T follicular helper cell (primary cell): ENCODE data around the gene EXOC6.
"Not testable (repeated sequence)": the region's sequence is repeated elsewhere in the genome, so short reads cannot be mapped to it uniquely, and the experiment has no call there.

Experiments used
- DNase-seq: peaks from one replicate; pipeline ENCODE4 v3.0.0-alpha.2; 2020; ENCODE audit warnings: low read depth

The EXOC6 gene

DNA sequence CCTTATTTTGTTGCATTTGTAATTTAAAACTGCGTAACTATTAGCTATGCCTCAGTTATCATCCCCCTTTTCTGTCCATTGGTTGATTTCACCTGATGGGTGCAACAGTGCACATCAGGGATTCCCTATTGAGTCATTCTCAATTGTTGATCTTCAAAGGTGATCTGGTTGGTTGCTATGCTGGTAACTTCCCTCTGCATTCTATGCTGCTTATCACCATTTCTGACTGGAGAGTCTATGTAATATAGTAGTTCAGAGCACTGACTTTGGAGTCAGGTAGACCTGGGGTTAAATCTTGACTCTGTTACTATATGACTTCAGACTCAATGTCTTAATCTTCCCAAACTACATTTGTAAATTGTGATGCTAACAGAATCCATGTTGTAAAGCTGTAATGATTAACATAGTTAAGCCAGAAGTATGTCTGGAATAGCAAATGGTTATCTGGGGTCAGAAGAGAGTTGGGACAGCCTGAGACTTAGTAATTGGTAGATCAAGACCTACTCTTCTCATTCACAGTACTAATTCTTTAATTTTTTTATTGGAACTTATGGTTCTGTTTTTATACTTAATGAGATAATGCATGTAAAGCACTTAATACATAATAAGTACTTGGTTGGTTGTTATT is 38.1 kb downstream of the EXOC6 start:
- DNase-seq: no peak

DNA sequence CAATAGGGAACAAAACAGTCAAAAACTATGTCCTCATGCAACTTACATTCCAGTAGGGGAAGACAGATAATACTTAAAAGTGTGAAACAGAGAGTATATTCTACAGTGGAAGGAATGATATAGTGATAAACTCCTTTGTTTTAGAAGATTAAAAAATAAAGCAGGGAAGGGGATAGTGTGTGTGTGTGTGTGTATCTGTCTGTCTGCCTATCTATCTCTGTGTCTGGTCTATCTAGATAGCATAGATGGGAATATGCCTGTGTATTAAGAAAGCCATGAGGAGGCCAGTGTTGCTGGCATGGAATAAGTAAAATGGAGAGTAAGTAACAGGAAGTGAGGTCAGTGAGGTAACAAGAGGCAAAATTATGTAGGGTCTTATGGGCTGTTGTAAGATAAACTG is 42.2 kb downstream of the EXOC6 start:
- no peak for DNase-seq

DNA sequence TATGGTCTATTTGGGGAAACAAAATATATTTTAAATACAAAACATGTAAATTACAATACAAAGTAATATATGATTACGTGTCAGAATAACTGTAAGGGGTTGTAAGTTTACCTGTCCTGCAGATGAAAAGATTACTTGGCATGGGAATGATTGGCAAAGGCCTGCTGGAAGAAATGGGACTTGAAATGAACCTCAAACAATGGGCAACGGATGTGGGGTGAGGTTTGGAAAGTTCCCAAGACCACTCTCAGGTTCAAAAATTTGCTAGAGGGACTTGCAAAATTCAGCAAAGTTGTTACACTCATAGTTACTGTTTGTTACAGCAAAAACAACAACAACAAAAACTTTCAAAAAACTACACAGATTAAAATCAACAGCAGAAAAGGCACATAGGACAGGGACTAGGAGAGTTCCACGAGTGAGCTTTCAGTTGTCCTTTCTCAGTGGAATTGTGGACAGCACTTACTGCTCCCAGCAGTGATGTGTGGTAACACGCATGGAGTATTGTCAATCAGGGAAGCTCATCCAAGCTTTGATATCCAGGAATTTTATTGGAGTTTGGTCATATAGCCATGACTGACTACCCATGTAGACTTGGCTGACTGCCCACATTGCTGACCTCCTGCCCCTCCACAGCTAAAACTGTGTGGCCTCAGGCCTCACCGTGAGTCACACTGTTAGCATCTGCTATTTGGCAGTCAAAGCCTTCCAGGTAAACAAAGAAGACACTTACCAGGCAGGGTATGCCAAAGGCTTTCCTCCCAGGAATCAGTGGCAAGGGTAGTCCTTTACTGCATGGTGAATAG is 43.8 kb downstream of the EXOC6 start:
- DNase-seq: no peak

DNA sequence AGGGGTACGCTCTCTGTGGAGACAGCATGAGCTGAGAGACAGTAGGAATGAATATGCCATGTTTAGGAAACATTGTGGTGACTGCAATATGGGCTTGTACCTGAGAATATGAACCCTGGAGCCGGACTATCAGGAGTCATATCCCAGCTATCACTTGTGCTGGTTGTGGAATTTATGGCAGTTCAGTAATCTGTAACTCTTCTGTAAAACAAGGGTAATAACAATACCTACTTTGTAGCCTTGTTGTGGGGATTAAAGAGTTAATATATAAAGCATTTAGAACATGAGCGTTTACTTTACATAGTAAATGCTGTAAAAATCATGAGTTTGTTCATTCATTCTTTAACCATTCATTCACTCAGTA is 44.4 kb downstream of the EXOC6 start:
- DNase-seq: no peak

DNA sequence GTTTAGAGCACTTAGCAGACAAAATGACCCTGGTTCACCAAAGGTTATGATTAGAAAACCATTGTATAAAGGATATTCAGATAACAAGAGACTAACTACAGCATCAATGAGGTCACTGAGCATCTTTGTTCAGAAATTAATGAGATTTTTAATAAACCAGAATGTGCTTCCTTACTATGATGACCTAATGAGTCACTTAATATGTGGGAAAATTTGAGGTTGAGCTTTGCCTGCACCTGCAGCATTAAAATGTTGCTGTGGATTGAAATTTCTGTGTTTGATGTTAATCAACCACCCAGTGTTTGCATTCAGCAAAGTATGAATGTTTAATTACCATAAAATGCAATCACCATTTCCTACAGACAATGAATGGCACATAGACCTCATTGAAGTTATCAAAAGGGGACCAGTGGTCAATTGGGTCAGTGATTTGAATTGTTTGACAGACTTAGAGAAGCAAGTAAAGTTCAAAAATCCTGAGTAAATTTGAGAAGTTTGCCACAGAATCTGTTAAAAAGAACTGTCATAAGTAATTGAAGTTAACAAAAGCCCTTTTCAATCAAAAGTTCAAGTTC is 45.8 kb downstream of the EXOC6 start:
- no peak for DNase-seq

DNA sequence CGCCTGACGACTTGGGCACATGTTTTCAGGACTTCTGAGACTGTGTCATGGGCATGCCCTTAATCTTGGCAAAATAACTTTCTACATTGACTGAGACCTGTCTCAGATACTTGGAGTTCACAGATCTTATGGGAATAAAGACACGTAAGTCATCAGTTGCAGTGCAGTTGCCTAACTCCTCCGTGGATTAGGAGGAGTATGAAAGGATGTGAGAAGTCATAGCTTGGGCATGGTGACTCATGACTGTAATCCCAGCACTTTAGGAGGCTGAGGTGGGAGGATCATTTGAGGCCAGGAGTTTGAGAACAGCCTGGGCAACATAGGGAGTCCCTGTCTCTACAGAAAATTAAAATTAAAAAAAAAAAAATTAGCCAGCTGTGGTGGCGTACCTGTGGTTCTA is 49.6 kb downstream of the EXOC6 start:
- no peak for DNase-seq

DNA sequence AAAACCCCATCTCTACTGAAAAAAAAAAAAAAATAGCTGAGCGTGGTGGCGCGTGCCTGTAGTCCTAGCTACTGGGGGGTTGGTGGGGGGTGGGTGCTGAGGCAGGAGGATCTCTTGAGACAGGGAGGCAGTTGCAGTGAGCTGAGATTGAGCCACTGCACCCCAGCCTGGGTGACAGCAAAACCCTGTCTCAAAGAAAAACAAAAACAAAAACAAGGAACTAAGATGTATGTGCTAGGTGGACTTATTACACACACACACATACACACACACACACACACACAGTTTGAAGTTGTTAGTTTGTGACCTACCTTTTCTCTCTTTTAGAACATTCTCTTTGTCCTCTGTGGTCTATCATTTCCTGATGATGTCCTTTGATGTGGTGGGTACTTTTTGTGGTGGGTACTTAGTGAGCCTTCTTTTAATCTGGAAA is 53.5 kb downstream of the EXOC6 start:
- peak; percentile 11 for DNase-seq

DNA sequence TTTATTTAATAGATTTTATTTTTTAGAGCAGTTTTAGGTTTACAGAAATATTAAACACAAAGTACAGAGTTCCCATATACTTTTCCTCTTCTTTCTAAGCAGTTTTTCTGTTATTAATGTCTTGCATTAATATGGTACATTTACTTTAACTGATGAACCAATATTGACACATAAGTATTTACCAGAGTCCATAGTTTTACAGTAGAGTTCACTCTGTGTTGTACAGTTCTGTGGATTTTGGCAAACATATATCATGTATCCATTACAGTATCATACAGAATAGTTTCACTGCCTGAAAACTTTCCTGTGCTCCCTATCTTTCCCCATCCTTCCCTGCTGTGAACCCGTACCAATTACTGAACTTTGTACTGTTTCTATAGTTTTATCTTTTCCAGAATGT is 55.3 kb downstream of the EXOC6 start:
- DNase-seq: no peak

DNA sequence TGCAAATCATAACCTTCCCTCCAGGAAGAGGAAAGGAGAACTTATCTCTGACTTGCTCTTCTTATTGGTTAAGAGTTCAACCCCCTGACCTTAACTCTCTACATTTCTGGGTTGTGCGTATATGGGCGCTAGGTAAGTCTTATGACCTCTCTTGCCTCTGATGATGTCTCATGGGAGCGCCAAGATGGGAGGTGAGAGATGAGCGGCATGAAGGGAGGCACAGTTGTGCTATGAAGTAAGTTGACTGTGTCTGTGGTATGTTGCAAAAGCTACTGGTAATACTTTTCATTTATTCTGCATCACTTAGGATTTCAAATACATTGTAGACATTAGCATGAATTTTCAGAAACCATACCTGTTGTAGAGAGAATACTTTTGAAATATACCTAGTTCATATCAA is 59.0 kb downstream of the EXOC6 start:
- DNase-seq: no peak

DNA sequence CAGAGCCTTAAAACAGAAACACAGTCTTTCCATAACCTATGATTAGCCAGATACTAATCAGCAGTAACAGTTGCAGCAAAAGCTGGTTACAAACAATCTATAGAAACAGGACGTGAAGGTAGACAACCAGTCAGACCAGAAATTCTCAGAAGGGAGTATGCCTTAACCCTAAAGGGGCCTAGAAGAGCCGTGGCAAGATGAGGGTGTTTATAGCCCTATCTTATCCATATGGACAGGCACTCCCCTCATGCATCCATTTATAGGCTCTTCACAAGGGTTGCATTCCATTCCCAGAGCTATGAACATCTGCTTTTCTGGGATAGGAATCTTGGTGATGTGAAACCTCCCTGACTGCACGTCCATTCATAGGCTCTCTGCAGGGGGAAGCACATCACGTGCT is 64.3 kb downstream of the EXOC6 start:
- not testable (repeated sequence) for DNase-seq

DNA sequence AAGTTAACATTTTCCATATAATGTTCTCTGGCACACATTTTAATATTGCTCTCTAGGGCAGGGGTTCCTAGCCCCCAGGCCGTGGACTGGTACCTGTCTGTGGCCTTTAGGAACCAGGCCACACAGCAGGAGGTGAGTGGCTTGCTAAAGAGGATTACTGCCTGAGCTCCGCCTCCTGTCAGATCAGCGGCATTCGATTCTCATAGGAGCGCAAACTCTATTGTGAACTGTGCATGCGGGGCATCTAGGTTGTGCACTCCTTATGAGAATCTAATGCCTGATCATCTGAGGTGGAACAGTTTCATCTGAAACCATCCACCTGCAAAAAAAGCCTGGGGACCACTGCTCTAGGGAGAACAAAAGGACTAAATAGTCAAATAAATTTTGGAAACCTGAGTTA is 65.7 kb downstream of the EXOC6 start:
- DNase-seq: no peak

DNA sequence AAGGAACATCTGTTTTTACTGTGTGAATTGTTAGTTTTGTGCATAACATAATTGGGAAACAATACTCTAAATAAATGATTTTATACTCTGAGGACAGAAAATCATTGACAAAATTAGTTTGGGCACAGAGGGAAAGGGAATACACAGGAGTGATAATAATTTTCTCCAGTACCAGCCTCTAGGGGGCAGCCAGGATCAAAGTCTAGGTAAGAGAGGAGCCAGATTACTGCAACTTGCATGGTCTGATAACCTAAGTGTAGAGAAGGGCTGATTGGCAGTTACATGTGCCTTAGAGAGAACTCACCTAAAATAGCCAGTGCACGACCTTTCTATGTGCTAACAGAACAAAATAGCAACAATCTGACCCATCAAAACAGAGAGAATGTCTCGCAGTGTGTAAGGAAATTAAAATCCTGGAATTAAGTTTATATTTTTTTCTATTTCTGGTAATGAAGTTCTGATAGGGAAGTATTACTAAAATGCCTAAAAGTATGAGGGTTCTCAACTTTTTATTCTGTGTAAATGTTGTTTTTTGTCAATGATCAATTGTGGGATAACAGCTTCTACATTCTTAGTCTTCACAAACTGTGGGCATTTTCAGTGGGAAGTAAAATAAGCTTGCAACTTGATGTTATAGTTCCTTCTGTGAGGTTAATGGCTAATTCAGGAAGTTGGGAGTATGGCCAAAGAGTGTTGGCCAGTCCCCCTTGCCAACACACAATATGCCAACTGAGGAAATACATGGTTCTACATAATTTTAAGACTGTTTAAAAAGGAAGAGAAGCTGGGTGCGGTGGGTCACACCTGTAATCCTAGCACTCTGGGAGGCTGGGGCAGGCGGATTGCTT is 66.4 kb downstream of the EXOC6 start:
- peak; percentile 12 for DNase-seq

DNA sequence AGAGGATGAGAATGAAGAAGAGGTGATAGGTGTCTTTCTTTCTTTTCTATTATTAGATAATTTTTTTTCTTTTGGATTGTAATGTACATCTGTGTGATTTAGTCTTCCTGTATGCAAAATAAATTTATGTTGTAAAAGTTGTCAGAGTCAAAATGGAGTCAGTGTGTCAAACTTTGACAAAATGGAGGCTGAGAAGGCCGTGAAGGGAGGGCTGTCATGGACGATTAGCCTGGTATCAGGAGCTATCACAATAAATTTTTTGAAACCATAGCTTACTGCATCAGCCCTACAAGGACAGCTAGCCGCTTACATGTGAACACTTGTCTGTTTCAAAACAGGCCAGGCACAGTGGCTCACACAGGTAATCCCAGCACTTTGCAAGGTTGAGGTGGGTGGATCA is 67.6 kb downstream of the EXOC6 start:
- DNase-seq: no peak

DNA sequence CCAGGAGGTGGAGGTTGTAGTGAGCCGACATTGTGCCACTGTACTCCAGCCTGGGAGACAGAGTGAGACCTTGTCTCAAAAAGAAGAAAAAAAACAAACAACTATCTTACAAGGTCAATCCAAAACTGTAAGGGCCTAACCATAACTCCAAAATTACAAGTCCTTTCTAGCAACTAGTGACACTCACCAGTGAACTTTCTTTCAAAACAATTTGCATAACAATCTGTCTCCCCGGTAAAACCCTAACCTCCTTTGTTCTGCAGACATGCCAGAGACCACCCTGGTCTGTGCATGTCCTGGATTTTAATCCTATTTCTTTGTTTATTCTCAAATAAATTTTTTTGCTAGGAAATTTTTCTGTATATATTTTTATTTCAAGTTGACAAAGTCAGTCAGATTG is 68.1 kb downstream of the EXOC6 start:
- no peak for DNase-seq

DNA sequence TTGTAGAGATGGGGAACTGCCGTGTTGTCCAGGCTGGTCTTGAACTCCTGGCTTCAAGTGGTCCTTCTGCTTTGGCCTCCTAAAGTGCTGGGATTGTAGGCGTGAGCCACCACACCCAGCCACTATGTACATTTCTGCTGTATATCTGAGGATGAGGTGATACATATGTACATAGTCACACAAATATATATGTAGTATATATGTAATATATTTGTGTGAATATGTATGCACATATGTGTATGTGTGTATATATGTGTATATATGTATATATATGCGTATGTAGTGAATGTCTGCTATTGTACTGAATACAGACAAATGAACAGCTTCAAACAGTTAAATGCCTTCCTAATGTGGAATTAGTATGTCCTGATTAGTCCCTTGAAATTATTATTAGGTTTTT is 70.3 kb downstream of the EXOC6 start:
- no peak for DNase-seq

DNA sequence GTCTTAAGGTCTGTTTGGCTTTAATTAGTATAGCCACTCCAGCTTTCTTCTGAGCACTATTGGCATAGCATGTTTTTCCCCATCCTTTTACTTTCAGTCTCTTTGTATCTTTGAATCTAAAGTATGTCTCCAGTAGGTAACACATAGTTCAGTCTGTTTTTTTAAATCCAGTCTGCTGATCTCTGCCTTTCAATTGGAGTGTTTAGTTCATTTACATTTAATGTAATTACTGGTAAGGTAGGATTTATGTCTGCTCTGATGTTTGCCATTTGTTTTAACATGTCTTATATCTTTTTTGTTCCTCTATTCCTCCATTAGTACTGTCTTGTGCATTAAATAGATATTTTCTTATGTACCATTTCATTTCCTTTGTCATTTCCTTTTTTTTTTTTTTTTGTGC is 72.5 kb downstream of the EXOC6 start:
- DNase-seq: no peak

DNA sequence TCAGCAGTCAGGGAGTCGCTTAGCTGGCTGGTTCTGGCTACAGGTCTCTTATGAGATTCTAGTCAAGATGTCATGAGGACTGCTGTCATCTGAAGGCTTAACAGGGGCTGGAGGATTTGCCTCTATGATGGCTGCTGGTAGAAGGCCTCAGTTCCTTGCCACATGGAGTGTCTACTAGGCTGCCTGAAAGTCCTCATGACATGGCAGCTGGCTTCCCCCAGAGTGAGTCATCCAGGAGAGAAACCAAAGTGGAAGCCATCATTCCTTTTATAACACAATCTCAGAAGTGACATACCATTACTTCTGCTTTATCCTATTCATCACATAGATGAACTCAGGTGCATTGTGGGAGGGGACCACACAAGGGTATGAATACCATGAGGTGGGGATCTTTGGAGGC is 75.1 kb downstream of the EXOC6 start:
- DNase-seq: no peak

DNA sequence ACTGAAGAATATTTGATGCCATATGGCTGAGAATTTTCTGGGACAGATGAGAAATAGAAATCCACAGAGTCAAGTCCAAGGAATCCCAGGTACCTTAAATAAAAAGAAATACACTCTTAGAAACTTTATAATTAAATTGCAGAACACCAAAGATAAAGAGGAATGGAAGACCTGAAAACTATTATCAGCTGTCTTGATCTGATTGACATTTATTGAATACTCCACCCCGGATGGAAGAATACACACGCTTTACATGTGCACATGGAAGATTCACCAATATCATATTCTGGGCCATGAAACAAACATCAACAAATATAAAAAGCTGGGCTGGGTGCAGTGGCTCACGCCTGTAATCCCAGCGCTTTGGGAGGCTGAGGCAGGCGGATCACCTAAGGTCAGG is 81.6 kb downstream of the EXOC6 start:
- no peak for DNase-seq

DNA sequence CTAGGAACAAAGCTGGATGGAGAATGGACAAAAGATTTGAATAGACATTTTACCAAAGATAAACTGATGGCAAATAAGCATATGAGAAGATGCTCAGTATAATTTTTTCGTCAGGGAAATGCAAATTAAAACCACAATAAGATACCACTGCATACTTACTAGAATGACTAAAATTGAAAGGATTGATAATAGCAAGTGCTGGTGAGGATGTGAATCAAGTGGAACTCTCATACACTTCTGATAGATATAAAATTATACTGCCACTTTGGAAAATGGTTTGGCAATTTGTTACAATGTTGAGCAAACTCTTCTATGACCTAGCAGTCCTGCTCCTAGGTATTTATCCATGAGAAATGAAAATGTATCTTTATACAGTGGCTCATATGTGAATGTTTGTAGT is 83.3 kb downstream of the EXOC6 start:
- no peak for DNase-seq

DNA sequence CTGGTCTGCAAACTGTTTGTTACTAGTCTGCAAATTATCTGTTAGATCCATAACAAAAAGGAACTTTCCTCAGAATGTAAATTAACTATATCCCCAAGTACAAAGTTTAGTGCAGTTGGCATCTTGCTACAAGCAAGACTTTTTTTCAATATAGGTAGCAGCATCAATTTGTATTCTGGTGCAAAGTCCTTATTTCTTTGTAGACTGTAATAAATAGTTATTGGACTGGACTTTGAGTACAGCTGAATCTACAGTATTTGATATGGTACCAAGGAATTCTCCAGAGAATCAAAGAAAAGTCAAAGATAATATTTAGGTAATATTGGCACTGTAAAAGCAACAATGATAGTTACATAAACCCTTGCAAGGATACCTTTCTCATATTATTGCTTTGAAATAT is 89.6 kb downstream of the EXOC6 start:
- DNase-seq: no peak

DNA sequence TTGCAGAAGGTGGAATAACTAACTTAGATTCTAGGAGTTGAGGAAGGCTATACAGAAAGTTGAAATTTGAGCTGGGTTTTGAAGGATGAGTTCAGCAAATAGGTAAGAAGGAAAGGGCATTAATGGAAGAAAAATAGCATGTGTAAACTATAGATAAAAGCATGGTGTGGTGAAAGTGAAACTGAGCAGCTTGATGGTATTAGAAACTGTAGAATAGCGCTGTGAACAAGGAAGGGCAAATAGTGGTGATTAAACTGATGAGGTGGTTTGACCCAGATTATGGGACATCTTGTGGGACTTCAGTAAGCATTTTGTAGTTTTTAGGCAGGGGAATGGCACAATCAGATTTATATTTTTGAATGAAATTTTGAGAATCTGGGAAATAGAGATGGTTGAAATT is 90.5 kb downstream of the EXOC6 start:
- no peak for DNase-seq

DNA sequence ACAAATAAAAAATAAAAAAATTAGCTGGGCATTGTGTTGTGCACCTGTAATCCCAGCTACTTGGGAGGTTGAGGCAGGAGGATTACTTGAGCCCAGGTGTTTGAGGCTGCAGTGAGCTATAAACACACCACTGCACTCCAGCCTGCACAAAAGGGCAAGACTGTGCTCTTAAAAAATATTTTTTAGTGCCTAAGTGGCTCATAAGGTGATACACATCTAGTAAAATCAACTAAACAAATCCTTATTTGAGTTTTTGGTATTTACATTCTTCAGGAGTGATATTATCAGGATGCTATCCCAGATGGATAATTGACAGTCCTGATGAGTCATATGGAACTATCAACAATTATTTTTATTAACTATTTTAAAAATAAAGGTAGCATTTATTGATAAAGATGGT is 93.9 kb downstream of the EXOC6 start:
- DNase-seq: no peak

DNA sequence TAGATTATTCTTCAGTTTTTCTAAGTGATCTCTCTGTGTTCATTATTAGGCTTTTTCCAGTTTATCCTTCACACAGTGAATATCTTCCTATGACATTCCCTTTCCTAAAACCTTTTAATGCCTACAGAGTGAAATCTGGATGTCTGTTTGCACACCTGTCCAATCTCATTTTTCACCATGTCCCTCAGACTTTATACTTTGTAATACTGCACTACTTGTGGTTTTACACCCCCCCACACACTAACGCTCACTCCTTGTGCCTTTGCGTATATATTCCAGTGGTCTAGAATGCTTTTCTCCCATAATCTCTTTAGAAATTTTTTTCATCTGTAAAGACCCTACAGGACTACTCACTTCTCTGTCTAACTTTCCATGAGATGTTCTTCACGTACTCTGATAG is 98.2 kb downstream of the EXOC6 start:
- no peak for DNase-seq
